Natural killer cell (primary cell): ENCODE data around the gene MYO5C. TPM values are rescaled to one million over a fixed set of nuclear protein-coding genes. Genes with fewer than 3 reads are reported as not detected.

Experiments
- ATAC-seq, 3 donors: fragments of 150-1000 bp in 2 of 3; fragments of 200-7000 bp in 1 of 3; cut with Tn5 transposase; 1 replicate in 1 of 3; 2 replicates in 2 of 3; pipeline ENCODE4 v1.10.0; 2021; ENCODE audit warnings: mild to moderate bottlenecking in 2 of 3, moderate library complexity in 2 of 3
- DNase-seq, 2 donors: peaks; one replicate each; pipeline versions ENCODE4 v3.0.0 to v3.0.0-alpha.2; 2013 to 2021; ENCODE audit warnings: mixed read lengths in 1 of 2
- H3K27ac ChIP-seq: one replicate; pipeline ENCODE4 v1.5.1; 2013; ENCODE audit warnings: mild to moderate bottlenecking, low read length
- H3K27me3 ChIP-seq: one replicate; pipeline ENCODE4 v1.6.1; 2013; ENCODE audit warnings: low read length; ENCODE audit not compliant: control insufficient read depth, insufficient read depth
- H3K36me3 ChIP-seq: one replicate; pipeline ENCODE4 v1.6.1; 2013; ENCODE audit warnings: low read length; ENCODE audit not compliant: control insufficient read depth, insufficient read depth
- H3K4me1 ChIP-seq: one replicate; pipeline ENCODE4 v1.6.1; 2013; ENCODE audit warnings: low read length; ENCODE audit not compliant: control insufficient read depth, insufficient read depth
- H3K4me3 ChIP-seq: one replicate; pipeline ENCODE4 v1.5.1; 2013; ENCODE audit warnings: low read length
- H3K9me3 ChIP-seq: one replicate; pipeline ENCODE4 v1.6.1; 2013; ENCODE audit warnings: low read length; ENCODE audit not compliant: control insufficient read depth, insufficient read depth
- H3K27ac Mint-ChIP-seq, 2 donors: one replicate each; pipeline ENCODE4 v1.8.0; 2022; ENCODE audit warnings: mild to moderate bottlenecking in 2 of 2, mixed read lengths in 2 of 2, moderate library complexity in 1 of 2
- H3K27me3 Mint-ChIP-seq, 2 donors: one replicate each; pipeline ENCODE4 v1.8.0; 2022; ENCODE audit warnings: low read depth in 2 of 2, mixed read lengths in 2 of 2
- H3K36me3 Mint-ChIP-seq: one replicate; pipeline ENCODE4 v1.8.0; 2022; ENCODE audit warnings: mixed read lengths
- H3K4me1 Mint-ChIP-seq, 2 donors: one replicate each; pipeline ENCODE4 v1.8.0; 2022; ENCODE audit warnings: mixed read lengths in 2 of 2
- H3K4me3 Mint-ChIP-seq: one replicate; pipeline ENCODE4 v1.8.0; 2022; ENCODE audit warnings: mild to moderate bottlenecking, moderate library complexity, mixed read lengths
- H3K9me3 Mint-ChIP-seq, 2 donors: one replicate each; pipeline ENCODE4 v1.8.0; 2022; ENCODE audit warnings: mixed read lengths in 2 of 2
- WGBS: methylation state at CpG from one replicate; pipeline ENCODE4 v1.1.7; 2013; ENCODE audit warnings: missing lambda C conversion rate; ENCODE audit not compliant: insufficient coverage; 5-methylcytosine and 5-hydroxymethylcytosine counted together
- intact Hi-C: fragments of 100-400 bp; cut with micrococcal nuclease; formaldehyde crosslinking; loops from one replicate; pipeline ENCODE4 v1.14.2; 2022
- total RNA-seq, 4 donors: library from RNA; stranded (reverse); fragments of 120-200 nt in 1 of 4; gene quantifications; one replicate each; pipeline versions ENCODE4 v1.2.3 to v1.2.4, GENCODE V29; 2013 to 2022
- TF ChIP-seq, protein P1 (sequence below): fragments of 200-600 bp; IDR thresholded peaks from one replicate; pipeline ENCODE4 v1.8.0; 2022; ENCODE audit warnings: antibody characterized with exemption

Gene MYO5C
- total RNA-seq, 3 donors from 2014 or later (not counting 1 experiment from before 2014, with no cell fraction given): 0.45 to 0.82 (median 0.60) TPM

DNA sequence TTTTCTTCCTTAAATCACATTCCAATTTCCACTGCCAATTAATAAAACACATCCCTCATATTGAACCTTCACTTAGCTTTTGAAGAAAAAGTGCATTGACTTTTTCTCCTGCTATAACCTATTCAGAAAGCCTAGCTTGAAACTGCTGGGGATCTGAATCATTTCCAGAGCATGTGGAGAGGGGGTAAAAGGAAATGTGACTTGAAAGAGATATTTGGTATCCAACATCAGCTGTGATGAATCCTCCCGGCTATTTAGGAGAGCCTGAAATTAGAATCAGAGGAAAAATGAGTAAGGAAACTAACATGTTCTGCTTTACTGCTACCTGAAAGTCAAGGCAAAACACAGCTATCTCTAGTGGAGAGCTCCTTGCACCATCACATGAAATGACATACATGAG, 101.8 kb downstream of the MYO5C start:
- no peak overlapping the region for H3K4me3 Mint-ChIP-seq
- DNase-seq (no peak), ATAC-seq (no peak)
- H3K27me3 ChIP-seq: no peaks in the 10 kb centered on the region
- no peaks in the 10 kb centered on the region for H3K36me3 Mint-ChIP-seq
- TF ChIP-seq, protein P1, sequence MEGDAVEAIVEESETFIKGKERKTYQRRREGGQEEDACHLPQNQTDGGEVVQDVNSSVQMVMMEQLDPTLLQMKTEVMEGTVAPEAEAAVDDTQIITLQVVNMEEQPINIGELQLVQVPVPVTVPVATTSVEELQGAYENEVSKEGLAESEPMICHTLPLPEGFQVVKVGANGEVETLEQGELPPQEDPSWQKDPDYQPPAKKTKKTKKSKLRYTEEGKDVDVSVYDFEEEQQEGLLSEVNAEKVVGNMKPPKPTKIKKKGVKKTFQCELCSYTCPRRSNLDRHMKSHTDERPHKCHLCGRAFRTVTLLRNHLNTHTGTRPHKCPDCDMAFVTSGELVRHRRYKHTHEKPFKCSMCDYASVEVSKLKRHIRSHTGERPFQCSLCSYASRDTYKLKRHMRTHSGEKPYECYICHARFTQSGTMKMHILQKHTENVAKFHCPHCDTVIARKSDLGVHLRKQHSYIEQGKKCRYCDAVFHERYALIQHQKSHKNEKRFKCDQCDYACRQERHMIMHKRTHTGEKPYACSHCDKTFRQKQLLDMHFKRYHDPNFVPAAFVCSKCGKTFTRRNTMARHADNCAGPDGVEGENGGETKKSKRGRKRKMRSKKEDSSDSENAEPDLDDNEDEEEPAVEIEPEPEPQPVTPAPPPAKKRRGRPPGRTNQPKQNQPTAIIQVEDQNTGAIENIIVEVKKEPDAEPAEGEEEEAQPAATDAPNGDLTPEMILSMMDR: no peak
- no peaks in the 10 kb centered on the region for H3K4me1 ChIP-seq
- H3K4me3 ChIP-seq: no peak overlapping the region
- 94% methylated on average over 1 of the region's 1 CpG for WGBS
- no peak overlapping the region for H3K27ac Mint-ChIP-seq
- H3K36me3 ChIP-seq: no peaks in the 10 kb centered on the region
- no peaks in the 10 kb centered on the region for H3K27me3 Mint-ChIP-seq
- H3K27ac ChIP-seq: no peak overlapping the region
- H3K9me3 ChIP-seq: no peaks in the 10 kb centered on the region
- intact Hi-C loops: no loop called here
- H3K4me1 Mint-ChIP-seq: no peaks in the 10 kb centered on the region
- no peaks in the 10 kb centered on the region for H3K9me3 Mint-ChIP-seq

DNA sequence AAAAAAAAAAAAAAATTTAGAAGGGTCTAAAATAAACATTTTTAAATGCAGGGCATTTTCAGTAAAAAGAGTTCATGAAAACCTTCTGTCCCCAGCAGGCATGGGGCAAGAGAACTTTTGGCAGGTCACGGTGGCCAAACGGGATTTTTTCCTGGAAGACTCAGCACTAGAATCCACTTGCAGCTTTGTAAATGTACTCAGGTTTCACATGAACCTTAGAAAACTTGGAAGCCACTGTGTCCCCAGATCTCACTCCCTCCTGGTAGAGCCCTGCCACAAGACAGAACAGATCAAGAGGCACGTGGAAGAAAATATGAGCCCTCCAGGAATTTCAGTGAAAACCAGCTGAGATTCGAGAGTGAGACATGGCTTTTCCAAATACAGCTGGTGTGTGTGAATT, 102.3 kb downstream of the MYO5C start:
- no peak for DNase-seq
- Histone ChIP-seq H3K27ac (no peak overlapping the region), H3K9me3 (no peaks in the 10 kb centered on the region), H3K4me3 (no peak overlapping the region), H3K36me3 (no peaks in the 10 kb centered on the region), H3K27me3 (no peaks in the 10 kb centered on the region), H3K4me1 (no peaks in the 10 kb centered on the region)
- intact Hi-C loops: no loop called here
- Mint-ChIP-seq H3K27ac (no peak overlapping the region), H3K4me3 (no peak overlapping the region), H3K27me3 (no peaks in the 10 kb centered on the region), H3K4me1 (no peaks in the 10 kb centered on the region), H3K36me3 (no peaks in the 10 kb centered on the region), H3K9me3 (no peaks in the 10 kb centered on the region)
- WGBS: 88% methylated on average over 4 of the region's 4 CpGs
- ATAC-seq: no peak
- TF ChIP-seq, protein P1: no peak

DNA sequence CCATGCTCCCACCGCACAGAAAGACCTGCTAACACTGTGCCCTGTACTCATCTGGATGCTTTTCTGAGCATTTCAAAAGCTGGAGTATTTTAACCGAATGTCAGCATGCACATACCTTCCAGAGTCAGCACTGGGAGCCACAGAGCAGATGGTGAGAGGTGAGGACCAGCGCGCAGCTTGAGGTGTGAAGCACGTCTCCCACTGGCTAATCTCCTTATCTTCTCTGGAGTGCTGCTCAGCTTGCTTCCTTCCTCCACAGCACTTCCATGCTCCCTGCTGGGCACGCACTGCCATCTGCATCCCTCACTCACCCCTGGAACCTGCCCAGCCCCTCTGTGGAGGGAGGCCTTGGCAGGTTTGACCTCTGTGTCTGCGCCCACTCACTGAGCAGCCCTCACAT, 104.4 kb downstream of the MYO5C start, which contains the start of gene GNB5:
Gene GNB5 (minus strand): TSS at position 186 of the 400 bp plus-strand sequence. CDS start 6,716 bp downstream, outside the sequence.
- no peak within 1 kb of the TSS for H3K4me3 ChIP-seq
- H3K9me3 ChIP-seq: no peaks in the 10 kb centered on the region
- H3K4me1 Mint-ChIP-seq: no peaks in the 10 kb centered on the region
- H3K36me3 ChIP-seq: no peaks in the 10 kb centered on the region
- DNase-seq (no peak), ATAC-seq (no peak)
- H3K4me3 Mint-ChIP-seq: no peak within 1 kb of the TSS
- TF ChIP-seq, protein P1: no peak
- no peaks in the 10 kb centered on the region for H3K4me1 ChIP-seq
- no peaks in the 10 kb centered on the region for H3K27me3 Mint-ChIP-seq
- H3K27ac Mint-ChIP-seq: no peak within 1 kb of the TSS
- no peak within 1 kb of the TSS for H3K27ac ChIP-seq
- H3K9me3 Mint-ChIP-seq: no peaks in the 10 kb centered on the region
- intact Hi-C loops: no loop called here
- H3K36me3 Mint-ChIP-seq: no peaks in the 10 kb centered on the region
- H3K27me3 ChIP-seq: no peaks in the 10 kb centered on the region
- 70% methylated on average over 7 of the region's 7 CpGs for WGBS
